WTC11 (cell line): ENCODE results near the gene WLS. TPM values are rescaled to one million over a fixed set of nuclear protein-coding genes. Genes with fewer than 3 reads are reported as not detected.

Source experiments
- ATAC-seq: fragments of 200-7000 bp; cut with Tn5 transposase; 2 replicates; pipeline ENCODE4 v1.10.0; 2021; ENCODE audit warnings: mild to moderate bottlenecking, moderate library complexity
- CTCF ChIA-PET: fragments of 300-600 bp; sonication (Branson Sonifier 250); formaldehyde crosslinking; loops from one replicate; lab custom pipeline; 2021; ENCODE audit warnings: antibody characterized with exemption; lab: Charles Lee
- POLR2A ChIA-PET: fragments of 350-600 bp; sonication (Branson Sonifier 250); formaldehyde crosslinking; loops from one replicate; lab custom pipeline; 2021; ENCODE audit warnings: antibody characterized with exemption; lab: Charles Lee
- DNase-seq: peaks from one replicate; pipeline ENCODE4 v3.0.0; 2021; ENCODE audit warnings: low spot score
- H3K27ac Mint-ChIP-seq: 2 replicates; pipeline ENCODE4 v1.8.0; 2021; ENCODE audit warnings: mixed read lengths
- H3K27me3 Mint-ChIP-seq: 2 replicates; pipeline ENCODE4 v1.8.0; 2021; ENCODE audit warnings: low read depth, mild to moderate bottlenecking, moderate library complexity, mixed read lengths
- H3K36me3 Mint-ChIP-seq: 2 replicates; pipeline ENCODE4 v1.8.0; 2021; ENCODE audit warnings: mixed read lengths
- H3K4me1 Mint-ChIP-seq: 2 replicates; pipeline ENCODE4 v1.8.0; 2022; ENCODE audit warnings: mixed read lengths
- H3K4me3 Mint-ChIP-seq: 2 replicates; pipeline ENCODE4 v1.8.0; 2021; ENCODE audit warnings: mild to moderate bottlenecking, moderate library complexity, mixed read lengths
- H3K9me3 Mint-ChIP-seq: 2 replicates; pipeline ENCODE4 v1.8.0; 2021; ENCODE audit warnings: mixed read lengths
- ARID4B ChIP-seq: sonication (generic); formaldehyde crosslinking; IDR thresholded peaks from 2 replicates; pipeline ENCODE4 v1.8.0; 2023; ENCODE audit warnings: missing genetic modification reagents, mild to moderate bottlenecking, borderline replicate concordance
- ATF6 ChIP-seq: sonication (generic); formaldehyde crosslinking; IDR thresholded peaks from 2 replicates; pipeline ENCODE4 v1.8.1; 2023; ENCODE audit warnings: mild to moderate bottlenecking, missing genetic modification reagents
- CBFB ChIP-seq: sonication (generic); formaldehyde crosslinking; IDR thresholded peaks from 2 replicates; pipeline ENCODE4 v1.8.1; 2022; ENCODE audit warnings: mild to moderate bottlenecking, low read depth, missing genetic modification reagents
- CREB1 ChIP-seq: sonication (generic); formaldehyde crosslinking; IDR thresholded peaks from 2 replicates; pipeline ENCODE4 v1.8.0; 2023; ENCODE audit warnings: mild to moderate bottlenecking, missing genetic modification reagents
- ESRRA ChIP-seq: sonication (generic); formaldehyde crosslinking; IDR thresholded peaks from 2 replicates; pipeline ENCODE4 v1.8.1; 2022; ENCODE audit warnings: mild to moderate bottlenecking, missing genetic modification reagents, borderline replicate concordance
- HMGXB4 ChIP-seq: sonication (generic); formaldehyde crosslinking; IDR thresholded peaks from 2 replicates; pipeline ENCODE4 v1.8.1; 2023; ENCODE audit warnings: mild to moderate bottlenecking, moderate library complexity, missing genetic modification reagents
- JAZF1 ChIP-seq: fragments of 250-450 bp; sonication (Bioruptor Pico); IDR thresholded peaks from 2 replicates; pipeline ENCODE4 v1.9.0; 2021; ENCODE audit warnings: moderate library complexity, mild to moderate bottlenecking, inconsistent platforms
- OVOL2 ChIP-seq: fragments of 250-450 bp; sonication (Bioruptor Pico); IDR thresholded peaks from 2 replicates; pipeline ENCODE4 v1.9.0; 2021; ENCODE audit warnings: mild to moderate bottlenecking, borderline replicate concordance
- SMAD4 ChIP-seq: sonication (generic); formaldehyde crosslinking; IDR thresholded peaks from 2 replicates; pipeline ENCODE4 v1.8.0; 2022; ENCODE audit warnings: mild to moderate bottlenecking, missing genetic modification reagents
- ZBTB21 ChIP-seq: sonication (generic); formaldehyde crosslinking; IDR thresholded peaks from 2 replicates; pipeline ENCODE4 v1.8.1; 2023; ENCODE audit warnings: mild to moderate bottlenecking, missing genetic modification reagents, borderline replicate concordance
- ZNF423 ChIP-seq: fragments of 250-450 bp; sonication (Bioruptor Pico); IDR thresholded peaks from 2 replicates; pipeline ENCODE4 v2.1.2; 2022; ENCODE audit warnings: mild to moderate bottlenecking, moderate library complexity
- ZNF425 ChIP-seq: fragments of 250-450 bp; sonication (Bioruptor Pico); conservative IDR thresholded peaks from 2 replicates; pipeline ENCODE4 v1.9.0; 2021; ENCODE audit warnings: mild to moderate bottlenecking
- microRNA-seq: library from miRNA; unstranded; fragments of <30 nt; microRNA quantifications from one replicate; pipeline ENCODE4 v1.2.0, GENCODE V29; 2022; ENCODE audit warnings: borderline number of aligned reads
- total RNA-seq: library from RNA; stranded (reverse); gene quantifications from 3 replicates; pipeline ENCODE4 v1.2.3, GENCODE V29; 2021

The WLS gene
- total RNA-seq, 1 experiment from 2014 or later: 4.5 TPM

- TF ChIP-seq CBFB (CRISPR knock-in tag) (no peak), ESRRA (CRISPR knock-in tag) (no peak), ZNF425 (CRISPR knock-in tag) (no peak), ATF6 (CRISPR knock-in tag) (no peak), OVOL2 (CRISPR knock-in tag) (no peak), HMGXB4 (CRISPR knock-in tag) (no peak), SMAD4 (no peak), CREB1 (CRISPR knock-in tag) (no peak)
Observed at GRCh38 chr1:68081775-68082283, 150.5 kb downstream of the WLS start (continued).

GRCh38 chr1:68078647-68079046 lies 153.7 kb downstream of the WLS start:
- Mint-ChIP-seq H3K4me3 (no peak overlapping the region), H3K36me3 (peaks cover 2% of the 10 kb centered on the region; the same call in 1 of the 2 replicates), H3K27ac (no peak overlapping the region), H3K4me1 (peaks cover 4% of the 10 kb centered on the region), H3K27me3 (no peaks in the 10 kb centered on the region; the same call in 1 of the 2 replicates), H3K9me3 (peaks cover 12% of the 10 kb centered on the region)
- TF ChIP-seq ZNF423: peak; percentile 66; the same call in 1 of the 2 replicates
- no peak for TF ChIP-seq ARID4B (CRISPR knock-in tag)
- TF ChIP-seq ZBTB21: no peak
- no peak for TF ChIP-seq JAZF1
- ATAC-seq (no peak), DNase-seq (no peak)
- CTCF ChIA-PET: interaction anchor here (1.1 kb wide), 1 partner anchor 225 kb away, joined by 3 read pairs; no protein-coding TSS in a partner anchor
- POLR2A ChIA-PET: no interaction called here

Small RNA genes within 50 kb of the gene (microRNA-seq; reads per million reads assigned to microRNA genes)
- not detected for gene MIR1262

Other genes starting within 250 kb of the WLS start
- 0.14 to 0.22 TPM (median 0.16 TPM) in 3 replicates for gene DIRAS3, start 181.9 kb downstream of the WLS start, total RNA-seq
- gene RPE65, start 217.4 kb upstream of the WLS start, total RNA-seq: not detected in 3 replicates